Endothelial cell of umbilical vein (primary cell): ENCODE results near the gene HPRT1. TPM values are rescaled to one million over a fixed set of nuclear protein-coding genes. Genes with fewer than 3 reads are reported as not detected.

Experiments
- BruUV-seq: library from RNA; stranded (reverse); fragments of 400-500 nt; replicated peaks from 2 replicates; lab custom pipeline; 2021; lab: Mats Ljungman, UMichigan
- CTCF ChIA-PET: fragments of 300-600, 350-600 bp; sonication (Branson Sonifier 250); formaldehyde crosslinking; loops from one replicate; lab custom pipeline; 2021; ENCODE audit warnings: antibody characterized with exemption, inconsistent platforms; lab: Charles Lee
- POLR2A ChIA-PET: fragments of 300-600, 350-600 bp; sonication (Branson Sonifier 250); formaldehyde crosslinking; loops from one replicate; lab custom pipeline; 2021; ENCODE audit warnings: antibody characterized with exemption, inconsistent platforms; lab: Charles Lee
- DNase-seq: peaks from one replicate; pipeline ENCODE4 v3.0.0-alpha.2; 2011; ENCODE audit warnings: low read depth, low spot score
- FAIRE-seq: peaks from 2 replicates; lab custom pipeline; 2011; peaks lifted over from hg19 to GRCh38; lab: Jason Lieb, UNC
- H2AFZ ChIP-seq: 2 replicates; pipeline ENCODE4 v1.6.0; 2012; ENCODE audit warnings: low read depth, low read length, control low read depth, inconsistent platforms
- H3K27ac ChIP-seq: 2 replicates; pipeline ENCODE4 v1.5.1; 2011; ENCODE audit warnings: low read depth, mild to moderate bottlenecking, control low read depth, low read length, moderate library complexity; ENCODE audit not compliant: insufficient read depth
- H3K27me3 ChIP-seq, 2 experiments: 2 replicates each; pipeline versions ENCODE4 v1.6.0 to v1.6.1; 2011; ENCODE audit warnings: low read length in 2 of 2, mixed read lengths in 1 of 2; ENCODE audit not compliant: control insufficient read depth in 2 of 2, insufficient read depth in 2 of 2
- H3K36me3 ChIP-seq, 2 experiments: 2 replicates in 1 of 2; 3 replicates in 1 of 2; pipeline ENCODE4 v1.5.1; 2011; ENCODE audit warnings: low read length in 2 of 2, mild to moderate bottlenecking in 1 of 2, moderate library complexity in 1 of 2; ENCODE audit not compliant: control insufficient read depth in 2 of 2, insufficient read depth in 2 of 2; ENCODE audit errors: extremely low read depth in 1 of 2
- H3K4me1 ChIP-seq: 3 replicates; pipeline ENCODE4 v1.5.1; 2011; ENCODE audit warnings: mild to moderate bottlenecking, low read length; ENCODE audit not compliant: control insufficient read depth, insufficient read depth; ENCODE audit errors: extremely low read depth
- H3K4me2 ChIP-seq: 2 replicates; pipeline ENCODE4 v1.6.1; 2011; ENCODE audit warnings: low read length, control low read depth, mixed read lengths; ENCODE audit not compliant: insufficient read depth
- H3K4me3 ChIP-seq, 3 experiments: fragments of 200-600 bp in 1 of 3; sonication (generic), shearing (Covaris generic) in 1 of 3; replicated peaks in 1 of 3; 2 replicates each; pipeline ENCODE4 v1.5.1; 2011 to 2016; ENCODE audit warnings: control low read depth in 3 of 3, low read length in 3 of 3, mild to moderate bottlenecking in 2 of 3, inconsistent platforms in 1 of 3, low read depth in 1 of 3, moderate library complexity in 1 of 3; ENCODE audit not compliant: insufficient read depth in 1 of 3
- H3K79me2 ChIP-seq: 2 replicates; pipeline ENCODE4 v1.6.0; 2012; ENCODE audit warnings: low read length, inconsistent platforms; ENCODE audit not compliant: control insufficient read depth, insufficient read depth
- H3K9ac ChIP-seq: replicated peaks from 2 replicates; pipeline ENCODE3; 2011; ENCODE audit warnings: low read length, control low read depth; ENCODE audit not compliant: insufficient read depth; ENCODE audit errors: extremely low read depth
- H3K9me1 ChIP-seq: replicated peaks from 3 replicates; pipeline ENCODE4 v1.6.0; 2011; ENCODE audit warnings: mild to moderate bottlenecking, low read length; ENCODE audit not compliant: control insufficient read depth, insufficient read depth; ENCODE audit errors: extremely low read depth
- H3K9me3 ChIP-seq: replicated peaks from 2 replicates; pipeline ENCODE4 v1.5.1; 2012; ENCODE audit warnings: low read length, inconsistent platforms; ENCODE audit not compliant: control insufficient read depth, insufficient read depth
- H4K20me1 ChIP-seq: replicated peaks from 2 replicates; pipeline ENCODE3; 2011; ENCODE audit warnings: mild to moderate bottlenecking, low read length; ENCODE audit not compliant: control insufficient read depth, insufficient read depth; ENCODE audit errors: extremely low read depth
- CTCF ChIP-seq, 2 donors: IDR thresholded peaks; 1 replicate in 1 of 2; 2 replicates in 1 of 2; pipeline ENCODE4 v1.5.1; 2011; ENCODE audit warnings: low read length in 2 of 2, mild to moderate bottlenecking in 2 of 2, moderate library complexity in 2 of 2, control low read depth in 1 of 2, inconsistent platforms in 1 of 2, low read depth in 1 of 2; ENCODE audit not compliant: insufficient read depth in 1 of 2; ENCODE audit errors: extremely low read depth in 1 of 2
- EZH2 ChIP-seq: IDR thresholded peaks from 2 replicates; pipeline ENCODE4 v1.6.1; 2012; ENCODE audit warnings: borderline replicate concordance, low read depth, mild to moderate bottlenecking, moderate library complexity, low read length, inconsistent platforms; ENCODE audit not compliant: severe bottlenecking
- FOS ChIP-seq: IDR thresholded peaks from 2 replicates; pipeline ENCODE4 v1.6.1; 2011; ENCODE audit warnings: mild to moderate bottlenecking, low read length, moderate library complexity, borderline replicate concordance; ENCODE audit not compliant: insufficient read depth
- GATA2 ChIP-seq: IDR thresholded peaks from 2 replicates; pipeline ENCODE4 v1.7.0; 2011; ENCODE audit warnings: low read depth, mild to moderate bottlenecking, moderate library complexity, mixed read lengths, low read length; ENCODE audit not compliant: insufficient read length, insufficient read depth
- JUN ChIP-seq: IDR thresholded peaks from 2 replicates; pipeline ENCODE4 v1.6.1; 2011; ENCODE audit warnings: borderline replicate concordance, low read depth; ENCODE audit not compliant: insufficient read length, insufficient read depth
- MAX ChIP-seq: IDR thresholded peaks from 2 replicates; pipeline ENCODE4 v1.6.1; 2011; ENCODE audit not compliant: insufficient read depth, insufficient read length
- MYC ChIP-seq: IDR thresholded peaks from one replicate; pipeline ENCODE4 v1.6.1; 2011; ENCODE audit warnings: mild to moderate bottlenecking, low read depth, low read length
- POLR2A ChIP-seq: IDR thresholded peaks from 2 replicates; pipeline ENCODE4 v1.6.1; 2012; ENCODE audit warnings: low read depth, mild to moderate bottlenecking, control low read depth, low read length
- POLR2AphosphoS5 ChIP-seq: IDR thresholded peaks from 2 replicates; pipeline ENCODE4 v1.6.1; 2012; ENCODE audit warnings: low read depth, mild to moderate bottlenecking, control low read depth, low read length, moderate library complexity; ENCODE audit not compliant: insufficient read depth
- dilution Hi-C: fragments of 300-500 bp; cut with MboI; formaldehyde crosslinking; loops from one replicate; pipeline ENCODE4 v1.15.0; 2019; ENCODE audit warnings: low sequenced_read_pairs; ENCODE audit not compliant: extremely low pct_ligation_motif_present
- intact Hi-C: fragments of 100-400 bp; cut with micrococcal nuclease; formaldehyde crosslinking; loops from one replicate; pipeline ENCODE4 v1.10.0; 2022
- polyA plus RNA-seq, 4 experiments: library from polyadenylated mRNA; depleted of rRNA in 3 of 4; stranded (reverse) in 3 of 4; unstranded in 1 of 4; fragments of >200 nt; gene quantifications; 2 replicates each; pipeline versions ENCODE4 v1.2.1 to v1.2.3, GENCODE V29; 2011 to 2012; ENCODE audit warnings: missing spikeins in 1 of 4
- total RNA-seq: library from RNA; stranded (reverse); gene quantifications from 2 replicates; pipeline ENCODE4 v1.2.3, GENCODE V29; 2021

The HPRT1 gene
- total and polyA plus RNA-seq, 2 donors (not counting 3 experiments of a cell fraction or from before 2014, with no cell fraction given) = 19.2 to 51.0 TPM

DNA sequence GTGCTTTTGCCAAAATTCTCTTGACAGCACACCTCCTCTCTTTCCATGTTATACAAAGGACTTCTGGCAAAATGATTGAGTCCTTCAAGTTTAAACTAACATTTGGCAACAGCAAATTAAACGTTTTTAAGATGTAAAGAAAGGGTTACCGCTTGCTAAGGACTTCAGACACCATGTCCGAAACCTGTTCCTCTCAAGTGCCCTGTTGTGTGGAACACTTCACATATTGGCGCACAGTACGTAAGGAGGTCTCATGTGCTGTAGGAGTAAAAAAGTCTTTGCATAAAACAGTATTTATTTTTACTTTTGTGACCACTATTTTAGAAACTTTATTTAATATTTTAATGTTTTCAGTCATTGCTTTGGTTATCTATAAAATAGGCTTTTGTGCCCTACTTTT is 33.7 kb upstream of the HPRT1 start:
- dilution Hi-C loops (no loop called here), intact Hi-C loops (loop anchor here (10.0 kb wide), 1 partner anchor 329 kb away; no protein-coding TSS in a partner anchor)
- Histone ChIP-seq H3K79me2 (no peaks in the 10 kb centered on the region), H3K4me2 (no peak overlapping the region), H3K4me3 (no peak overlapping the region), H4K20me1 (no peaks in the 10 kb centered on the region), H3K9ac (no peak overlapping the region), H3K36me3 (no peaks in the 10 kb centered on the region), H3K4me1 (no peaks in the 10 kb centered on the region), H3K9me3 (no peaks in the 10 kb centered on the region), H3K27me3 (no peaks in the 10 kb centered on the region), H3K9me1 (no peaks in the 10 kb centered on the region), H3K27ac (no peak overlapping the region), H2AFZ (no peak overlapping the region)
- ChIA-PET CTCF (interaction anchor here (1.3 kb wide), 1 partner anchor 30 kb away, joined by 3 read pairs; no protein-coding TSS in a partner anchor), POLR2A (no interaction called here)
- TSS peak; percentile 11 for BruUV-seq
- TF ChIP-seq MAX = no peak
- no peak for TF ChIP-seq CTCF (IDR thresholded peaks at IDR 0.05; ENCODE audit: extremely low read depth in 1 of 2, insufficient read depth in 1 of 2, low read depth in 1 of 2, low read length in 2 of 2)
- no peak for TF ChIP-seq POLR2A
- no peak for TF ChIP-seq FOS
- TF ChIP-seq POLR2AphosphoS5 = no peak
- no peak for TF ChIP-seq EZH2
- TF ChIP-seq MYC = no peak
- no peak for TF ChIP-seq JUN
- no peak for TF ChIP-seq GATA2
- DNase-seq (no peak), FAIRE-seq (no peak)
